Smooth muscle cell (in vitro differentiated cells): ENCODE results near the gene CYP26A1. TPM values are rescaled to one million over a fixed set of nuclear protein-coding genes. Genes with fewer than 3 reads are reported as not detected.

Experiments
- DNase-seq: peaks from one replicate; lab custom pipeline; 2025; ENCODE audit not compliant: unreplicated experiment; lab: John Stamatoyannopoulos, UW
- H2AFZ ChIP-seq: fragments of 200-600 bp; sonication (generic); 2 replicates; pipeline ENCODE4 v1.6.0; 2016; ENCODE audit warnings: antibody characterized with exemption, low read depth, mild to moderate bottlenecking
- H3F3A ChIP-seq: fragments of 200-600 bp; sonication (generic); 2 replicates; pipeline ENCODE4 v1.6.0; 2017; ENCODE audit warnings: antibody characterized with exemption, low read depth
- H3K27ac ChIP-seq: fragments of 200-600 bp; sonication (generic); 2 replicates; pipeline ENCODE4 v1.5.1; 2016; ENCODE audit warnings: low read depth, mild to moderate bottlenecking
- H3K27me3 ChIP-seq: fragments of 200-600 bp; sonication (generic); 2 replicates; pipeline ENCODE4 v1.6.1; 2016; ENCODE audit warnings: low read depth, mild to moderate bottlenecking
- H3K36me3 ChIP-seq: fragments of 200-600 bp; sonication (generic); 2 replicates; pipeline ENCODE4 v1.5.1; 2016; ENCODE audit warnings: low read depth
- H3K4me1 ChIP-seq: fragments of 200-600 bp; sonication (generic); 2 replicates; pipeline ENCODE4 v1.5.1; 2016; ENCODE audit warnings: low read depth
- H3K4me2 ChIP-seq: fragments of 200-600 bp; sonication (generic); 2 replicates; pipeline ENCODE4 v1.6.0; 2016; ENCODE audit warnings: mild to moderate bottlenecking
- H3K4me3 ChIP-seq: fragments of 200-600 bp; sonication (generic); 2 replicates; pipeline ENCODE4 v1.5.1; 2016; ENCODE audit warnings: mild to moderate bottlenecking
- H3K79me2 ChIP-seq: fragments of 200-600 bp; sonication (generic); 2 replicates; pipeline ENCODE4 v1.6.0; 2016; ENCODE audit warnings: low read depth, mild to moderate bottlenecking
- H3K9ac ChIP-seq: fragments of 200-600 bp; sonication (generic); 2 replicates; pipeline ENCODE4 v1.6.0; 2016; ENCODE audit warnings: low read depth
- H3K9me3 ChIP-seq: fragments of 200-600 bp; sonication (generic); replicated peaks from 2 replicates; pipeline ENCODE4 v1.5.1; 2016; ENCODE audit warnings: low read depth
- H4K20me1 ChIP-seq: fragments of 200-600 bp; sonication (generic); 2 replicates; pipeline ENCODE4 v1.6.0; 2016; ENCODE audit warnings: low read depth
- WGBS: methylation state at CpG from one replicate; pipeline ENCODE4 v1.1.7; 2016; ENCODE audit warnings: low lambda C conversion rate; 5-methylcytosine and 5-hydroxymethylcytosine counted together
- polyA plus RNA-seq: library from polyadenylated mRNA; unstranded; fragments of >200 nt; fragmentation: Nextera tagmentation; extraction: Ambion mirVana; gene quantifications from 2 replicates; pipeline ENCODE4 v1.2.1, GENCODE V29; 2016
- total RNA-seq: library from RNA; depleted of rRNA; stranded (reverse); fragments of >200 nt; gene quantifications from 2 replicates; pipeline ENCODE4 v1.2.3, GENCODE V29; 2014
- TF ChIP-seq, protein P1 (sequence below): fragments of 200-600 bp; sonication (generic); IDR thresholded peaks from 2 replicates; pipeline ENCODE4 v1.5.1; 2017; ENCODE audit warnings: borderline replicate concordance, mild to moderate bottlenecking, antibody characterized with exemption; ENCODE audit not compliant: insufficient read depth, poor library complexity, severe bottlenecking

CYP26A1 gene
- total and polyA plus RNA-seq, 2 experiments from 2014 or later, result 0.14 TPM; not detected in 1

DNA sequence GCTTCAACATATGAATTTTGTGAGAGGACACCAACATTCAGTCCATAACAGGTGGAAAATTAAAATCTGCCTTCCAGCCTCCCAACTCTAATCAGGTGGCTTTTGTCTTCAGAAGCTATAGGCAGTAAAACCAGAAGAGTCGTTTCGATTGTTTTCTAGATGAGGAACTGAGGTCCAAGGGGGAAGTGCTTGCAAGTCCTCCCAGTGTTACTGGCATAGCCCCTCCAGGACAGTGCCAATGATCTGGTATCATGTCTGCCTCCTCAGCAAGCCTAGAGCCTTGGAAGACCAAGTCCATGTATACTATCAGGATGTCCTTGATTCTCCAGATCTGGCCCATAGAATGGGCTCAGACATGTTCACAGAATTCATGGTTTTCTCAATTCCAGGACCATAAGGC, 16.9 kb downstream of the CYP26A1 start:
- 97% methylated on average over 2 of the region's 2 CpGs for WGBS

DNA sequence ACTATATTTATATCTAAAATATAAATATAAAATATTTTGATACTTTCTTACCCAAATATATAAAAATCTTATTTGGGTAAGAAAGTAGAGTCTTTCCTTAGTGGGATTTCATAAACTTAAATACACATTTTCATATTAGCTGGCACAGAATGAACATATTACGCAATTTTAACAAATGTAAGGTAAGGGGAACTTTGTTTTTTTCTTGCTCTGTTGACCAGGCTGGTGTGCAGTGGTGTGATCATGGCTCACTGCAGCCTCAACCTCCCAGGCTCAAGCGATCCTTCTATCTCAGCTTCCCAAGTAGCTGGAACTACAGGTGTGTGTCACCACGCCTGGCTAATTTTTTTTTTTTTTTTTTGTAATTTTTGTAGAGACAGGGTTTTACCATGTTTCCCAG, 18.3 kb downstream of the CYP26A1 start:
- H3K27ac ChIP-seq, result no peak overlapping the region
- DNase-seq, result no peak
- WGBS, result 95% methylated on average over 3 of the region's 3 CpGs
- H3K4me3 ChIP-seq, result no peak overlapping the region
- no peaks in the 10 kb centered on the region for H3K27me3 ChIP-seq
- TF ChIP-seq, protein P1, sequence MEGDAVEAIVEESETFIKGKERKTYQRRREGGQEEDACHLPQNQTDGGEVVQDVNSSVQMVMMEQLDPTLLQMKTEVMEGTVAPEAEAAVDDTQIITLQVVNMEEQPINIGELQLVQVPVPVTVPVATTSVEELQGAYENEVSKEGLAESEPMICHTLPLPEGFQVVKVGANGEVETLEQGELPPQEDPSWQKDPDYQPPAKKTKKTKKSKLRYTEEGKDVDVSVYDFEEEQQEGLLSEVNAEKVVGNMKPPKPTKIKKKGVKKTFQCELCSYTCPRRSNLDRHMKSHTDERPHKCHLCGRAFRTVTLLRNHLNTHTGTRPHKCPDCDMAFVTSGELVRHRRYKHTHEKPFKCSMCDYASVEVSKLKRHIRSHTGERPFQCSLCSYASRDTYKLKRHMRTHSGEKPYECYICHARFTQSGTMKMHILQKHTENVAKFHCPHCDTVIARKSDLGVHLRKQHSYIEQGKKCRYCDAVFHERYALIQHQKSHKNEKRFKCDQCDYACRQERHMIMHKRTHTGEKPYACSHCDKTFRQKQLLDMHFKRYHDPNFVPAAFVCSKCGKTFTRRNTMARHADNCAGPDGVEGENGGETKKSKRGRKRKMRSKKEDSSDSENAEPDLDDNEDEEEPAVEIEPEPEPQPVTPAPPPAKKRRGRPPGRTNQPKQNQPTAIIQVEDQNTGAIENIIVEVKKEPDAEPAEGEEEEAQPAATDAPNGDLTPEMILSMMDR, result no peak
- no peaks in the 10 kb centered on the region for H4K20me1 ChIP-seq
- no peak overlapping the region for H3K9ac ChIP-seq
- H3K79me2 ChIP-seq, result no peaks in the 10 kb centered on the region
- no peak overlapping the region for H2AFZ ChIP-seq
- H3F3A ChIP-seq, result no peaks in the 10 kb centered on the region
- H3K36me3 ChIP-seq, result no peaks in the 10 kb centered on the region
- H3K9me3 ChIP-seq, result no peaks in the 10 kb centered on the region
- H3K4me2 ChIP-seq, result no peak overlapping the region
- H3K4me1 ChIP-seq, result no peaks in the 10 kb centered on the region

More for the DNA sequence above, 16.9 kb downstream of the CYP26A1 start:
- TF ChIP-seq, protein P1, result no peak
- no peak for DNase-seq
- Histone ChIP-seq H3K9ac (no peak overlapping the region), H3K4me3 (no peak overlapping the region), H3K36me3 (no peaks in the 10 kb centered on the region), H3K4me1 (no peaks in the 10 kb centered on the region), H4K20me1 (no peaks in the 10 kb centered on the region), H3F3A (no peaks in the 10 kb centered on the region), H3K9me3 (no peaks in the 10 kb centered on the region), H3K27ac (no peak overlapping the region), H3K4me2 (no peak overlapping the region), H3K79me2 (no peaks in the 10 kb centered on the region), H2AFZ (no peak overlapping the region), H3K27me3 (no peaks in the 10 kb centered on the region)

GRCh38 chr10:93095225-93095624, 21.5 kb downstream of the CYP26A1 start:
- H3K36me3 ChIP-seq, result no peaks in the 10 kb centered on the region
- no peak overlapping the region for H3K9ac ChIP-seq
- TF ChIP-seq, protein P1, result no peak
- H3K27ac ChIP-seq, result no peak overlapping the region
- H3K4me1 ChIP-seq, result no peaks in the 10 kb centered on the region
- DNase-seq, result no peak
- H2AFZ ChIP-seq, result no peak overlapping the region
- no peaks in the 10 kb centered on the region for H4K20me1 ChIP-seq
- H3K9me3 ChIP-seq, result no peaks in the 10 kb centered on the region
- no peaks in the 10 kb centered on the region for H3K79me2 ChIP-seq
- no peaks in the 10 kb centered on the region for H3F3A ChIP-seq
- no peak overlapping the region for H3K4me3 ChIP-seq
- H3K27me3 ChIP-seq, result no peaks in the 10 kb centered on the region
- 78% methylated on average over 1 of the region's 1 CpG for WGBS
- no peak overlapping the region for H3K4me2 ChIP-seq

DNA sequence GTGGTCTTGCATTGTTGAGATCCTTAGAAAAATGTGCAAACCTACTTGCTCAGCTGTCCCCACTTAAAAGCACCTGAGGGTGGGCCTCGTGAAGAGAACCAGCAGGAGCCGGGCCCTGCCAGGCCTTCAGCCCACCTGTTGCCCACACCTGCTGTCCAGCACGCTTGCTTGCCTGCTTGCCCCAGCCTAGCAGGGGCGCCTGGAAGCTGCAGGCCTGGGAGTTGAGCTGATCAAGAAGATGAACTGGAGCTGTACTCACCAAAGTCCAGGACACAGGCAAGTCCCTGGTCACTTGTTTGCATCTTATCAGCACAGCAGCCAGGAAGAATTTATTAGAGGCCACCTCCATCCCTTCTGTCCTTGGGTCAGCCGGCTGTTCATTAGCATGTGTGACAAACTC, 23.2 kb downstream of the CYP26A1 start:
- WGBS, result 83% methylated on average over 5 of the region's 5 CpGs
- no peak for DNase-seq
- H2AFZ ChIP-seq, result no peak overlapping the region

More for the DNA sequence above, 23.2 kb downstream of the CYP26A1 start:
- H3F3A ChIP-seq, result no peaks in the 10 kb centered on the region
- TF ChIP-seq, protein P1, result no peak
- no peak overlapping the region for H3K4me3 ChIP-seq
- H3K9me3 ChIP-seq, result no peaks in the 10 kb centered on the region
- no peaks in the 10 kb centered on the region for H4K20me1 ChIP-seq
- H3K79me2 ChIP-seq, result no peaks in the 10 kb centered on the region
- H3K27ac ChIP-seq, result no peak overlapping the region
- H3K27me3 ChIP-seq, result no peaks in the 10 kb centered on the region
- H3K9ac ChIP-seq, result no peak overlapping the region
- no peak overlapping the region for H3K4me2 ChIP-seq
- H3K36me3 ChIP-seq, result no peaks in the 10 kb centered on the region
- H3K4me1 ChIP-seq, result no peaks in the 10 kb centered on the region
